Gastrocnemius medialis (tissue), 4 donors: Measurements from ENCODE around the gene DCHS2. TPM values are rescaled to one million over a fixed set of nuclear protein-coding genes. Genes with fewer than 3 reads are reported as not detected.

Experiments used
- ATAC-seq, 2 donors: fragments of 150-250 bp; one replicate each; pipeline ENCODE4 v1.9.1; 2016
- DNase-seq, 2 donors: peaks; one replicate each; pipeline ENCODE4 v3.0.0-alpha.2; 2019
- H3K27ac ChIP-seq, 4 donors: fragments of 200-600 bp; sonication (generic); 1 replicate in 1 of 4; 2 replicates in 3 of 4; pipeline ENCODE4 v1.5.1; 2016 to 2018; ENCODE audit warnings: mild to moderate bottlenecking in 2 of 4, moderate library complexity in 1 of 4
- H3K27me3 ChIP-seq, 3 donors: fragments of 200-600 bp; sonication (generic) in 2 of 3; 1 replicate in 1 of 3; 2 replicates in 2 of 3; pipeline versions ENCODE4 v1.5.1 to v1.6.0; 2016 to 2019; ENCODE audit warnings: mild to moderate bottlenecking in 1 of 3, moderate library complexity in 1 of 3
- H3K36me3 ChIP-seq, 2 donors: fragments of 200-600 bp; sonication (generic) in 1 of 2; one replicate each; pipeline ENCODE4 v1.5.1; 2017 to 2018
- H3K4me1 ChIP-seq, 2 donors: fragments of 200-600 bp; sonication (generic) in 1 of 2; one replicate each; pipeline ENCODE4 v1.5.1; 2016 to 2017; ENCODE audit warnings: mild to moderate bottlenecking in 2 of 2
- H3K4me3 ChIP-seq, 4 donors: fragments of 200-600 bp; sonication (generic) in 3 of 4; 1 replicate in 1 of 4; 2 replicates in 3 of 4; pipeline ENCODE4 v1.5.1; 2016 to 2019; ENCODE audit warnings: mild to moderate bottlenecking in 2 of 4
- H3K9me3 ChIP-seq, 3 donors: fragments of 200-600 bp; sonication (generic) in 2 of 3; 1 replicate in 1 of 3; 2 replicates in 2 of 3; pipeline ENCODE4 v1.5.1; 2016 to 2019
- POLR2A ChIP-seq, 2 donors: fragments of 450-650 bp; IDR thresholded peaks; one replicate each; pipeline ENCODE4 v1.6.1; 2017; ENCODE audit warnings: antibody characterized with exemption in 2 of 2, mild to moderate bottlenecking in 2 of 2, moderate library complexity in 2 of 2
- in situ Hi-C, 4 donors: fragments of 200-750 bp; cut with MboI; loops; one replicate each; pipeline versions ENCODE4 v1.15.0 to v1.8.0; 2017; ENCODE audit warnings: low sequenced_read_pairs in 4 of 4
- intact Hi-C: fragments of 100-400 bp; cut with DNase I; formaldehyde crosslinking; loops from one replicate; pipeline ENCODE4 v1.15.1; 2023; ENCODE audit warnings: low total_unique reads
- total RNA-seq, 4 donors: library from RNA; depleted of rRNA; stranded (reverse); fragments of >200 nt; gene quantifications; one replicate each; pipeline versions ENCODE4 v1.1.0 to v1.2.3, GENCODE V29; 2016
- TF ChIP-seq, protein P1 (sequence below), 5 experiments: fragments of 450-650 bp in 3 of 5; fragments of 200-600 bp in 2 of 5; sonication (generic) in 2 of 5; IDR thresholded peaks in 4 of 5; conservative IDR thresholded peaks in 1 of 5; 1 replicate in 4 of 5; 2 replicates in 1 of 5; pipeline ENCODE4 v1.5.1; 2016 to 2019; ENCODE audit warnings: antibody characterized with exemption in 5 of 5, mild to moderate bottlenecking in 3 of 5, moderate library complexity in 3 of 5

The DCHS2 gene
- total RNA-seq, 4 donors from 2014 or later: under 0.01 to 0.18 (median 0.04) TPM

GRCh38 chr4:154471032-154471431, 20.6 kb downstream of the DCHS2 start:
- no peak overlapping the region for H3K27ac ChIP-seq
- no peaks in the 10 kb centered on the region for H3K27me3 ChIP-seq
- in situ Hi-C loops: no loop called here
- TF ChIP-seq, protein P1, sequence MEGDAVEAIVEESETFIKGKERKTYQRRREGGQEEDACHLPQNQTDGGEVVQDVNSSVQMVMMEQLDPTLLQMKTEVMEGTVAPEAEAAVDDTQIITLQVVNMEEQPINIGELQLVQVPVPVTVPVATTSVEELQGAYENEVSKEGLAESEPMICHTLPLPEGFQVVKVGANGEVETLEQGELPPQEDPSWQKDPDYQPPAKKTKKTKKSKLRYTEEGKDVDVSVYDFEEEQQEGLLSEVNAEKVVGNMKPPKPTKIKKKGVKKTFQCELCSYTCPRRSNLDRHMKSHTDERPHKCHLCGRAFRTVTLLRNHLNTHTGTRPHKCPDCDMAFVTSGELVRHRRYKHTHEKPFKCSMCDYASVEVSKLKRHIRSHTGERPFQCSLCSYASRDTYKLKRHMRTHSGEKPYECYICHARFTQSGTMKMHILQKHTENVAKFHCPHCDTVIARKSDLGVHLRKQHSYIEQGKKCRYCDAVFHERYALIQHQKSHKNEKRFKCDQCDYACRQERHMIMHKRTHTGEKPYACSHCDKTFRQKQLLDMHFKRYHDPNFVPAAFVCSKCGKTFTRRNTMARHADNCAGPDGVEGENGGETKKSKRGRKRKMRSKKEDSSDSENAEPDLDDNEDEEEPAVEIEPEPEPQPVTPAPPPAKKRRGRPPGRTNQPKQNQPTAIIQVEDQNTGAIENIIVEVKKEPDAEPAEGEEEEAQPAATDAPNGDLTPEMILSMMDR (IDR thresholded peaks at IDR 0.05 in 4 of 5, conservative IDR thresholded peaks at IDR 0.05 in 1 of 5): no peak
- TF ChIP-seq POLR2A (IDR thresholded peaks at IDR 0.05): no peak
- H3K9me3 ChIP-seq: no peaks in the 10 kb centered on the region
- H3K36me3 ChIP-seq: no peaks in the 10 kb centered on the region
- H3K4me3 ChIP-seq: no peak overlapping the region
- no peaks in the 10 kb centered on the region for H3K4me1 ChIP-seq
- no peak for ATAC-seq
- DNase-seq: no peak
- intact Hi-C loops: no loop called here

DNA sequence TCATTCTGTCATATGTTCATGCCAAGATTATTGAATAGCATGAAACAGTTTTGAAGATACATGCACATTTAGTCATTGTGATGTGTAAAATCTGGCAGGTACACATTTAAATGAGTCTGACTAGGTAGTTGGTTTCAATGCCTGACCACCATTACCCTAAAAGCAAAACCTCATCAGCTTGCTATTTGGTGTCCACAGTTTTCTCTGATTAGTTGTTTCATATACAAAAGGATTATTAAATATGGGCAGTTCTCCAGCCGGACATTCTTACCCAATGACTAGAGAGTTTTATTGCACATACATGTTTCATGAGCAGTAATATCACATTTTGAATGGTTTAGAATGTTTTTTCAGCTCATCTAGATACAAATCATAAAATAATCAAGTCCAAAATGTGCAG, 23.7 kb downstream of the DCHS2 start:
- intact Hi-C loops: no loop called here
- no peaks in the 10 kb centered on the region for H3K27me3 ChIP-seq

DNA sequence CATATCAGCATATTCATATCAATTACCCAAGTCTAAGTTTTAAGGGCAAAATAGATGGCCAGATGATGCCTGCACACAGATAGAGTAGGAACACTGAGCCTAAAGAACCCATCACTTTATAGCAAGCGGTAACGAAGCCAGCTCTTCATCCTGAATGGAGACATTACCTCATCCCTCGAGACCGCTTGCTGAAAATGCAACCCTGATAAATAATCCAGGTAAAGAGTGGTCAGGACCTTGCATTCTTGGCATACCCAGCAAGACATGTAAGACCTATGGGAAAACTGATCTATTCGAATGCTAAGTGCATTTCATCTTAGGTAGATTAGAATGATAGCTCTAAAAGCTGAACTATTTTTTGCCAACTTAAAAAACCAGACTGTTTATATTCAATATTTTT, 25.3 kb downstream of the DCHS2 start:
- no peak overlapping the region for H3K27ac ChIP-seq
- intact Hi-C loops: no loop called here
- in situ Hi-C loops: no loop called here

More for the DNA sequence above, 23.7 kb downstream of the DCHS2 start:
- H3K4me3 ChIP-seq: no peak overlapping the region
- H3K27ac ChIP-seq: no peak overlapping the region
- no peaks in the 10 kb centered on the region for H3K36me3 ChIP-seq
- TF ChIP-seq POLR2A (IDR thresholded peaks at IDR 0.05): no peak
- TF ChIP-seq, protein P1 (IDR thresholded peaks at IDR 0.05 in 4 of 5, conservative IDR thresholded peaks at IDR 0.05 in 1 of 5): no peak
- no peaks in the 10 kb centered on the region for H3K4me1 ChIP-seq
- in situ Hi-C loops: no loop called here
- H3K9me3 ChIP-seq: no peaks in the 10 kb centered on the region
- ATAC-seq (no peak), DNase-seq (no peak)

DNA sequence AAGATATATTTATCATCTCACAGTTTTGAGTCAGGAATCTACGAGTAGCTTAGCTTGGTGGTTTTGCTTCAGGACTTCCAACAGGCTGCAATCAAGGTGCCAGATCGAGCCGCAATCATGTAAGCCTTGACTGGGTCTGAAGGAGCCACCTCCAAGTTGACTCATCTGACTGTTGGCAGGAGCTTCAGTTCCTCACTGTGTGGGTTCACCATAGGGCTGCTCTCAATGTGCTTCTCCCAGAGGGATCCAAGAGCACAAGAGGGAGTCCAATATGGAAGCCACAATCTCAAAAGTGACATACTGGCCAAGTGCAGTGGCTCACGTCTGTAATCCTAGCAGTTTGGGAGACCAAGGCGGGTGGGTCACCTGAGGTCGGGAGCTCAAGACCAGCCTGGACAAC, 26.5 kb downstream of the DCHS2 start:
- Histone ChIP-seq H3K9me3 (no peaks in the 10 kb centered on the region), H3K27me3 (no peaks in the 10 kb centered on the region), H3K4me3 (no peak overlapping the region), H3K27ac (no peak overlapping the region), H3K4me1 (no peaks in the 10 kb centered on the region), H3K36me3 (no peaks in the 10 kb centered on the region)
- DNase-seq (no peak), ATAC-seq (no peak)
- TF ChIP-seq, protein P1 (IDR thresholded peaks at IDR 0.05 in 4 of 5, conservative IDR thresholded peaks at IDR 0.05 in 1 of 5): no peak
- no peak for TF ChIP-seq POLR2A (IDR thresholded peaks at IDR 0.05)
- in situ Hi-C loops (no loop called here), intact Hi-C loops (no loop called here)

More for the DNA sequence above, 25.3 kb downstream of the DCHS2 start:
- H3K9me3 ChIP-seq: no peaks in the 10 kb centered on the region
- TF ChIP-seq, protein P1 (IDR thresholded peaks at IDR 0.05 in 4 of 5, conservative IDR thresholded peaks at IDR 0.05 in 1 of 5): no peak
- no peak for TF ChIP-seq POLR2A (IDR thresholded peaks at IDR 0.05)
- ATAC-seq (no peak), DNase-seq (no peak)
- H3K4me1 ChIP-seq: no peaks in the 10 kb centered on the region
- no peaks in the 10 kb centered on the region for H3K36me3 ChIP-seq
- H3K27me3 ChIP-seq: no peaks in the 10 kb centered on the region
- no peak overlapping the region for H3K4me3 ChIP-seq

DNA sequence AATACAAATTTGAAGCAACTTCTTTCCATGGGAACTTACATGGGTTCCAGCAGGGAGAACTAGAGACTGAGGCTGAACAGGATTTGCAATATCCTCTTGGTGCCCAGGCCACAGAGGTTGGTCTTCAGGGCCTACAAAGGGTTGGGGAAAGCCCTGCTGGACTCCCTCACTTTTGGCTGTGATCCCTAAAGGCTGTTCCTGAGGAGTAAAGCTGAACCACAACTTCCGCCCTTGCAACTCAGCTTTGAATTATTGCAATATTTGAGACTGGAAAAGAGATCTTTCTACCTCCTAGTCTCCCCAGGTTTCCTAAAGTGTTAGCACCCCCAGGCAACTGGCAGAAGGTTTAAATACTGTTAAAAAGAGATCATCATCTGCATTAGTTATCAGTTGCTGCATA, 26.9 kb downstream of the DCHS2 start:
- DNase-seq (no peak), ATAC-seq (no peak)
- no peaks in the 10 kb centered on the region for H3K27me3 ChIP-seq
- in situ Hi-C loops (no loop called here), intact Hi-C loops (no loop called here)
- H3K27ac ChIP-seq: no peak overlapping the region
- no peaks in the 10 kb centered on the region for H3K36me3 ChIP-seq
- H3K4me1 ChIP-seq: no peaks in the 10 kb centered on the region
- no peak overlapping the region for H3K4me3 ChIP-seq
- no peaks in the 10 kb centered on the region for H3K9me3 ChIP-seq
- TF ChIP-seq, protein P1 (IDR thresholded peaks at IDR 0.05 in 4 of 5, conservative IDR thresholded peaks at IDR 0.05 in 1 of 5): no peak
- no peak for TF ChIP-seq POLR2A (IDR thresholded peaks at IDR 0.05)
